Mucosa of gallbladder (tissue), 1 donor: ENCODE results near the gene TNFSF9. TPM values are rescaled to one million over a fixed set of nuclear protein-coding genes. Genes with fewer than 3 reads are reported as not detected.
"Not testable (repeated sequence)": the region's sequence is repeated elsewhere in the genome, so short reads cannot be mapped to it uniquely, and the experiment has no call there.

ENCODE experiments used
- DNase-seq: peaks from one replicate; pipeline ENCODE4 v3.0.0-alpha.2; 2020; ENCODE audit warnings: low spot score
- total RNA-seq: library from RNA; stranded (reverse); gene quantifications from one replicate; pipeline ENCODE4 v1.2.1, GENCODE V29; 2021
- donor health status: DM: no; HTN: no; CAD: no.

TNFSF9 gene
- total RNA-seq, 1 donor from 2014 or later, result 1.2 TPM

- DNase-seq, result peak; percentile 33
Measured at GRCh38 chr19:6572217-6572616, 41.4 kb downstream of the TNFSF9 start.

- no peak for DNase-seq
Measured at GRCh38 chr19:6573350-6573749, 42.5 kb downstream of the TNFSF9 start.

- DNase-seq, result no peak
Measured at GRCh38 chr19:6576869-6577475, 46.1 kb downstream of the TNFSF9 start.

GRCh38 chr19:6577476-6578125 is 46.8 kb downstream of the TNFSF9 start:
- DNase-seq, result no peak

GRCh38 chr19:6579450-6580178 is 48.8 kb downstream of the TNFSF9 start:
- no peak for DNase-seq

GRCh38 chr19:6580313-6580712 is 49.5 kb downstream of the TNFSF9 start:
- DNase-seq, result no peak

- not testable (repeated sequence) for DNase-seq
Measured at GRCh38 chr19:6582515-6583484, 52.0 kb downstream of the TNFSF9 start.

Other genes starting within 250 kb of the TNFSF9 start
- 0.14 TPM for gene ACER1, start 197.4 kb upstream of the TNFSF9 start, total RNA-seq
- 75.5 TPM for gene CLPP, start 169.5 kb upstream of the TNFSF9 start, total RNA-seq
- 91.5 TPM for gene ALKBH7, start 158.2 kb upstream of the TNFSF9 start, total RNA-seq
- gene PSPN, start 155.1 kb upstream of the TNFSF9 start, total RNA-seq, result 4.5 TPM
- 66.8 TPM for gene GTF2F1, start 137.9 kb upstream of the TNFSF9 start, total RNA-seq
- gene KHSRP, start 106.2 kb upstream of the TNFSF9 start, total RNA-seq, result 201 TPM
- gene SLC25A41, start 97.3 kb upstream of the TNFSF9 start, total RNA-seq, result 0.72 TPM
- gene SLC25A23, start 71.2 kb upstream of the TNFSF9 start, total RNA-seq, result 101 TPM
- 75.9 TPM for gene CRB3, start 66.8 kb upstream of the TNFSF9 start, total RNA-seq
- gene DENND1C, start 49.2 kb upstream of the TNFSF9 start, total RNA-seq, result 8.0 TPM
- gene TUBB4A, start 28.7 kb upstream of the TNFSF9 start, total RNA-seq, result 1.8 TPM
- not detected for gene CD70, start 60.1 kb downstream of the TNFSF9 start, total RNA-seq
- 1.8 TPM for gene TNFSF14, start 139.1 kb downstream of the TNFSF9 start, total RNA-seq
- gene C3, start 189.6 kb downstream of the TNFSF9 start, total RNA-seq, result 486 TPM
- gene GPR108, start 206.6 kb downstream of the TNFSF9 start, total RNA-seq, result 137 TPM
- 68.9 TPM for gene TRIP10, start 208.7 kb downstream of the TNFSF9 start, total RNA-seq
- 28.2 TPM for gene SH2D3A, start 236.4 kb downstream of the TNFSF9 start, total RNA-seq
- gene VAV1, start 241.7 kb downstream of the TNFSF9 start, total RNA-seq, result 12.7 TPM